SK-N-SH treated with all-trans-retinoic acid at 6 μM for 48 hours (cell line): ENCODE measurements around the gene DENND1A.

Experiments
- ATAC-seq: fragments of 200-7000 bp; cut with Tn5 transposase; 3 replicates; pipeline ENCODE4 v1.9.1; 2020; ENCODE audit warnings: mild to moderate bottlenecking, moderate library complexity
- ARNTL ChIP-seq: fragments of 450-650 bp; formaldehyde crosslinking; IDR thresholded peaks from 2 replicates; pipeline ENCODE4 v1.5.0; 2020; ENCODE audit warnings: low read depth, mild to moderate bottlenecking, moderate library complexity, borderline replicate concordance
- BACH2 ChIP-seq: fragments of 250-450 bp; sonication (Bioruptor Pico); IDR thresholded peaks from 2 replicates; pipeline ENCODE4 v1.9.0; 2021; ENCODE audit warnings: mild to moderate bottlenecking, borderline replicate concordance
- CSDC2 ChIP-seq: fragments of 250-450 bp; sonication (Bioruptor Pico); IDR thresholded peaks from 2 replicates; pipeline ENCODE4 v1.5.0; 2020; ENCODE audit warnings: mild to moderate bottlenecking, moderate library complexity
- GLIS3 ChIP-seq: fragments of 250-450 bp; sonication (Bioruptor Pico); IDR thresholded peaks from 2 replicates; pipeline ENCODE4 v1.5.0; 2020; ENCODE audit warnings: mild to moderate bottlenecking, moderate library complexity
- ISL1 ChIP-seq: fragments of 250-450 bp; sonication (Bioruptor Pico); IDR thresholded peaks from 2 replicates; pipeline ENCODE4 v2.1.2; 2022; ENCODE audit warnings: mild to moderate bottlenecking, moderate library complexity
- OSR1 ChIP-seq: fragments of 250-450 bp; sonication (Bioruptor Pico); IDR thresholded peaks from 2 replicates; pipeline ENCODE4 v1.8.0; 2022; ENCODE audit warnings: moderate library complexity, mild to moderate bottlenecking, inconsistent platforms
- PPARA ChIP-seq: fragments of 250-450 bp; sonication (Bioruptor Pico); IDR thresholded peaks from 2 replicates; pipeline ENCODE4 v1.5.0; 2020; ENCODE audit warnings: mild to moderate bottlenecking, borderline replicate concordance
- SNAI2 ChIP-seq: fragments of 250-450 bp; sonication (Bioruptor Pico); IDR thresholded peaks from 2 replicates; pipeline ENCODE4 v1.5.0; 2020; ENCODE audit warnings: mild to moderate bottlenecking, moderate library complexity
- TCF4 ChIP-seq: fragments of 250-450 bp; sonication (Bioruptor Pico); IDR thresholded peaks from 2 replicates; pipeline ENCODE4 v1.8.0; 2021; ENCODE audit warnings: mild to moderate bottlenecking, moderate library complexity, borderline replicate concordance
- ZC3H10 ChIP-seq: fragments of 250-450 bp; sonication (Bioruptor Pico); IDR thresholded peaks from 2 replicates; pipeline ENCODE4 v1.5.1; 2021; ENCODE audit warnings: mild to moderate bottlenecking, moderate library complexity
- ZFP3 ChIP-seq: fragments of 250-450 bp; sonication (Bioruptor Pico); IDR thresholded peaks from 2 replicates; pipeline ENCODE4 v1.5.0; 2020; ENCODE audit warnings: mild to moderate bottlenecking, moderate library complexity
- TF ChIP-seq, protein P1 (sequence below): fragments of 250-450 bp; sonication (Bioruptor Pico); IDR thresholded peaks from 2 replicates; pipeline ENCODE4 v1.5.1; 2020; ENCODE audit warnings: low read depth, mild to moderate bottlenecking, moderate library complexity
- TF ChIP-seq, protein P2 (sequence below): fragments of 250-450 bp; sonication (Bioruptor Pico); IDR thresholded peaks from 2 replicates; pipeline ENCODE4 v1.5.1; 2021; ENCODE audit warnings: mild to moderate bottlenecking, moderate library complexity
- TF ChIP-seq, protein P3 (sequence below): fragments of 250-450 bp; sonication (Bioruptor Pico); IDR thresholded peaks from 2 replicates; pipeline ENCODE4 v1.8.0; 2021; ENCODE audit warnings: low read depth, mild to moderate bottlenecking, moderate library complexity, borderline replicate concordance

The DENND1A gene

DNA sequence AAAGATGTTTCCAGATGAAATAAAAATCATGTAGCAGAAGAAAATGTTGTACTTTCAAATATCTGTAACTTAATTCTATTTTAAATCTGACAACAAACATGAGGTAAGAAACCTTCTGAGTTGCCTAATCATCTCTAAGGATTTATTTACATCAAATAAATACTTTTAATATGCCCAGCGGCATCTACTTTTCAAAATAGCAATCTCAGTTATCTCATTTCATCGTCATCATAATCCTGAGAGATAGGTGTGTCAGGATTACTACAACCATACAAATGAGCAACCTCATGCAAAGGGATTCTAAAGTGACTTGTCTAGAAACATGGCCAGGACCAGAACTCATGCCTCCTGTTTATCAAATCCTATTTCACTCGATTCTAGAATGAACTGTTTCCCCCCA is 49.5 kb downstream of the DENND1A start:
- ATAC-seq = no peak
- TF ChIP-seq SNAI2 (CRISPR knock-in tag) (no peak), PPARA (no peak), GLIS3 (CRISPR knock-in tag) (no peak), ISL1 (no peak), OSR1 (CRISPR knock-in tag) (no peak), ARNTL (CRISPR knock-in tag) (no peak)
- TF ChIP-seq, protein P1, sequence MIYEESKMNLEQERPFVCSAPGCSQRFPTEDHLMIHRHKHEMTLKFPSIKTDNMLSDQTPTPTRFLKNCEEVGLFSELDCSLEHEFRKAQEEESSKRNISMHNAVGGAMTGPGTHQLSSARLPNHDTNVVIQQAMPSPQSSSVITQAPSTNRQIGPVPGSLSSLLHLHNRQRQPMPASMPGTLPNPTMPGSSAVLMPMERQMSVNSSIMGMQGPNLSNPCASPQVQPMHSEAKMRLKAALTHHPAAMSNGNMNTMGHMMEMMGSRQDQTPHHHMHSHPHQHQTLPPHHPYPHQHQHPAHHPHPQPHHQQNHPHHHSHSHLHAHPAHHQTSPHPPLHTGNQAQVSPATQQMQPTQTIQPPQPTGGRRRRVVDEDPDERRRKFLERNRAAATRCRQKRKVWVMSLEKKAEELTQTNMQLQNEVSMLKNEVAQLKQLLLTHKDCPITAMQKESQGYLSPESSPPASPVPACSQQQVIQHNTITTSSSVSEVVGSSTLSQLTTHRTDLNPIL (CRISPR knock-in tag) = no peak
- TF ChIP-seq, protein P2, sequence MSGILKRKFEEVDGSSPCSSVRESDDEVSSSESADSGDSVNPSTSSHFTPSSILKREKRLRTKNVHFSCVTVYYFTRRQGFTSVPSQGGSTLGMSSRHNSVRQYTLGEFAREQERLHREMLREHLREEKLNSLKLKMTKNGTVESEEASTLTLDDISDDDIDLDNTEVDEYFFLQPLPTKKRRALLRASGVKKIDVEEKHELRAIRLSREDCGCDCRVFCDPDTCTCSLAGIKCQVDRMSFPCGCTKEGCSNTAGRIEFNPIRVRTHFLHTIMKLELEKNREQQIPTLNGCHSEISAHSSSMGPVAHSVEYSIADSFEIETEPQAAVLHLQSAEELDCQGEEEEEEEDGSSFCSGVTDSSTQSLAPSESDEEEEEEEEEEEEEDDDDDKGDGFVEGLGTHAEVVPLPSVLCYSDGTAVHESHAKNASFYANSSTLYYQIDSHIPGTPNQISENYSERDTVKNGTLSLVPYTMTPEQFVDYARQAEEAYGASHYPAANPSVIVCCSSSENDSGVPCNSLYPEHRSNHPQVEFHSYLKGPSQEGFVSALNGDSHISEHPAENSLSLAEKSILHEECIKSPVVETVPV (CRISPR knock-in tag) = no peak

DNA sequence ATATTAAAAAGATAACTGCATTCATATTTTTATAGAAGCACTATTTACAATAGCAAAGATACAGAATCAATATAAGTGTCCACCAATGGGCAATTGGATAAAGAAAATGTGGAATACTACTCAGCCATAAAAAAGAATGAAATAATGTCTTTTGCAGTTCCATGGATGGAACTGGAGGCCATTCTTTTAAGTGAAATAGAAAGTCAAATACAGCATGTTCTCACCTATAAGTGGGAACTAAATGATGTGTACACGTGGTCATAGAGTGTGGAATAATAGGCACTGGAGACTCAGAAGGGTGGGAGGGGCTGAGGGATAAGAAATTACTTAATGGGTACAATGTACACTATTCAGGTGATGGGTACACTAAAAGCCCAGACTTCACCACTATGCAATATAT is 53.2 kb downstream of the DENND1A start:
- TF ChIP-seq BACH2 (CRISPR knock-in tag) = no peak
- TF ChIP-seq, protein P2 (CRISPR knock-in tag) = no peak
- ATAC-seq = no peak

DNA sequence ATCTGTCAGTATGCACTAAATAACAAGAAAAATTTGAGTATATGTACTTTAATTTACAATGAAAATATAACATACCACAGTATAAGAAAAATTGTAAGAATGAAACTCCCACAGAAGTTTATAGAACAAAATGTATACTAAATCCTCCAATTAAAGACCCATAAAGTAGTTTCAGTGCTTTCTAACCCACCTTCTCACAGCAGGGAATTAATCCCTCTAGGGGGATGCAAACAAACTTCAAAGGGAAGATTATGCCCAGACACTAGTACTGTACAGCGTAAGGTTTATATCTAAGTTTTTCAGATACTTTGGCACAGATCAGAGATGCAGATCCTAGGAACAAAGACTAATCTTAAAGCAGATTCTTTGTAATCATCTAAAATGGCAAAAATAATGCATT is 57.2 kb downstream of the DENND1A start:
- TF ChIP-seq TCF4 = no peak
- no peak for TF ChIP-seq ISL1
- TF ChIP-seq OSR1 (CRISPR knock-in tag) = no peak
- TF ChIP-seq SNAI2 (CRISPR knock-in tag) = no peak
- TF ChIP-seq, protein P3, sequence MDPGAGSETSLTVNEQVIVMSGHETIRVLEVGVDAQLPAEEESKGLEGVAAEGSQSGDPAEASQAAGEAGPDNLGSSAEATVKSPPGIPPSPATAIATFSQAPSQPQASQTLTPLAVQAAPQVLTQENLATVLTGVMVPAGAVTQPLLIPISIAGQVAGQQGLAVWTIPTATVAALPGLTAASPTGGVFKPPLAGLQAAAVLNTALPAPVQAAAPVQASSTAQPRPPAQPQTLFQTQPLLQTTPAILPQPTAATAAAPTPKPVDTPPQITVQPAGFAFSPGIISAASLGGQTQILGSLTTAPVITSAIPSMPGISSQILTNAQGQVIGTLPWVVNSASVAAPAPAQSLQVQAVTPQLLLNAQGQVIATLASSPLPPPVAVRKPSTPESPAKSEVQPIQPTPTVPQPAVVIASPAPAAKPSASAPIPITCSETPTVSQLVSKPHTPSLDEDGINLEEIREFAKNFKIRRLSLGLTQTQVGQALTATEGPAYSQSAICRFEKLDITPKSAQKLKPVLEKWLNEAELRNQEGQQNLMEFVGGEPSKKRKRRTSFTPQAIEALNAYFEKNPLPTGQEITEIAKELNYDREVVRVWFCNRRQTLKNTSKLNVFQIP (CRISPR knock-in tag) = no peak
- no peak for TF ChIP-seq CSDC2
- TF ChIP-seq ZFP3 (CRISPR knock-in tag) = no peak
- no peak for TF ChIP-seq ZC3H10 (CRISPR knock-in tag)
- TF ChIP-seq, protein P2 (CRISPR knock-in tag) = no peak
- TF ChIP-seq, protein P1 (CRISPR knock-in tag) = no peak
- no peak for ATAC-seq

DNA sequence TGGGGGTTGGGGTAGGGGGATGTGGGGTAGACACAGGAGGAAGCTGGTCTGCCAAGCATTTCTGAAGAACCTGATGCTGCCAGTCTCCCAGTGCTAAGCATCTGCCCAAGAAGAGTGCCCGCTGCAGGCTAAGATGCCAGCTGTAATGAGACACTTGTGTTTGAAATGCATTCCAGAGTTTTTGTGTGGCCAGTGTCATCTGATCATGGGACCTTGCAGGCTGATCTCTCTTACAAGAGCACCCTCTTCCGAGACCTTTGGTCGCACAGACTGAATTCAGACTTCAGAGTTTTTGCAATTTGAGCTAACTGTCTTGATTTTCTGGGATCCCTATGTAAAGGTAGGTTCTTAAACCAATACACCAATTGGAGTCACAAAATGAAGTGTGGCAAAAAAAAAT is 58.1 kb downstream of the DENND1A start:
- TF ChIP-seq, protein P3 (CRISPR knock-in tag) = no peak
- TF ChIP-seq TCF4 (no peak), ZFP3 (CRISPR knock-in tag) (no peak), CSDC2 (no peak), OSR1 (CRISPR knock-in tag) (no peak), PPARA (no peak)
- TF ChIP-seq, protein P2 (CRISPR knock-in tag) = no peak
- peak; percentile 25; the same call in 1 of the 3 replicates for ATAC-seq
